Activated CD4-positive, alpha-beta T cell treated with anti-CD3 and anti-CD28 coated beads, Interleukin-10, Interleukin-2, amounts not matched to agents 100 ng/mL and 50 ng/mL, durations not matched to agents 16 hours and 8 hours (primary cell): Measurements from ENCODE around the gene OR6C68.
"Not testable (repeated sequence)": the region's sequence is repeated elsewhere in the genome, so short reads cannot be mapped to it uniquely, and the experiment has no call there.

Experiments used
- DNase-seq: peaks from one replicate; pipeline ENCODE4 v3.0.0-alpha.2; 2020

OR6C68 gene

GRCh38 chr12:55492078-55492477 lies at the start of gene OR6C68:
Gene OR6C68, plus strand, starts transcription at chr12:55492378. Its CDS starts 0 bp downstream, at chr12:55492378.
- no peak for DNase-seq

- no peak for DNase-seq
These were observed 48.4 kb upstream of the OR6C68 start, which contains the start of gene OR6C2 for GRCh38 chr12:55443776-55444175. Gene OR6C2, plus strand, starts transcription at chr12:55444076. Its CDS starts 8,138 bp downstream, at chr12:55452214.

- no peak for DNase-seq
These were observed 46.8 kb upstream of the OR6C68 start for GRCh38 chr12:55445357-55445756.

- DNase-seq: no peak
These were observed 45.9 kb upstream of the OR6C68 start for GRCh38 chr12:55446326-55446725.

GRCh38 chr12:55448825-55449224 lies 43.4 kb upstream of the OR6C68 start:
- DNase-seq: no peak

- not testable (repeated sequence) for DNase-seq
These were observed 27.3 kb upstream of the OR6C68 start for GRCh38 chr12:55464926-55465325.

GRCh38 chr12:55467836-55468235 lies 24.3 kb upstream of the OR6C68 start:
- DNase-seq: no peak

- DNase-seq: no peak
These were observed 22.9 kb upstream of the OR6C68 start for GRCh38 chr12:55469291-55469690.

- no peak for DNase-seq
These were observed 21.9 kb upstream of the OR6C68 start, which contains the start of gene OR6C70 for GRCh38 chr12:55470088-55470829. Gene OR6C70, minus strand, starts transcription at chr12:55470138. Its CDS starts 0 bp downstream, at chr12:55470138.

GRCh38 chr12:55472264-55472663 lies 19.9 kb upstream of the OR6C68 start:
- DNase-seq: no peak

- DNase-seq: not testable (repeated sequence)
These were observed 13.0 kb upstream of the OR6C68 start for GRCh38 chr12:55479136-55479535.

GRCh38 chr12:55484284-55484683 lies 7.9 kb upstream of the OR6C68 start:
- DNase-seq: not testable (repeated sequence)

GRCh38 chr12:55495490-55495889 lies 3.3 kb downstream of the OR6C68 start:
- no peak for DNase-seq

GRCh38 chr12:55499231-55499630 lies 7.1 kb downstream of the OR6C68 start:
- no peak for DNase-seq

- DNase-seq: no peak
These were observed 7.7 kb downstream of the OR6C68 start for GRCh38 chr12:55499810-55500252.

GRCh38 chr12:55501601-55502000 lies 9.4 kb downstream of the OR6C68 start:
- DNase-seq: no peak

- DNase-seq: peak; percentile 13
These were observed 23.5 kb downstream of the OR6C68 start for GRCh38 chr12:55515696-55516095.

GRCh38 chr12:55516391-55516790 lies 24.2 kb downstream of the OR6C68 start:
- DNase-seq: no peak
